HEK293 (cell line): ENCODE data around the gene WDR44.

Source experiments
- CTCF ChIA-PET: fragments of 350-600 bp; formaldehyde crosslinking; extraction: SDS; loops from one replicate; lab custom pipeline; 2021; ENCODE audit warnings: antibody characterized with exemption; lab: Yijun Ruan, JAX
- POLR2A ChIA-PET: fragments of 300-600 bp; formaldehyde crosslinking; extraction: SDS; loops from one replicate; lab custom pipeline; 2020; ENCODE audit warnings: antibody characterized with exemption, inconsistent platforms; lab: Yijun Ruan, JAX
- H3K27ac ChIP-seq: fragments of 200-500 bp; sonication (Bioruptor generic); 2 replicates; pipeline ENCODE4 v1.5.1; 2014; ENCODE audit warnings: low read depth, low read length, control low read depth, inconsistent platforms; ENCODE audit errors: extremely low read depth
- H3K36me3 ChIP-seq, 2 experiments: fragments of 200-500 bp in 1 of 2; sonication (Bioruptor generic) in 1 of 2; 1 replicate in 1 of 2; 2 replicates in 1 of 2; pipeline ENCODE4 v1.5.1; 2014 to 2017; ENCODE audit warnings: inconsistent platforms in 2 of 2, low read length in 2 of 2; ENCODE audit not compliant: control insufficient read depth in 2 of 2, insufficient read depth in 1 of 2
- H3K4me1 ChIP-seq: fragments of 200-500 bp; sonication (Bioruptor generic); 2 replicates; pipeline ENCODE4 v1.5.1; 2014; ENCODE audit warnings: mild to moderate bottlenecking, low read length, inconsistent platforms; ENCODE audit not compliant: control insufficient read depth, insufficient read depth
- H3K4me3 ChIP-seq: 2 replicates; pipeline ENCODE4 v1.5.1; 2011; ENCODE audit warnings: low read depth, mild to moderate bottlenecking, control low read depth, low read length, moderate library complexity
- H3K9me3 ChIP-seq: fragments of 200-500 bp; sonication (Bioruptor generic); 2 replicates; pipeline ENCODE4 v1.5.1; 2014; ENCODE audit warnings: low read depth, low read length, inconsistent platforms; ENCODE audit not compliant: control insufficient read depth, insufficient read depth
- BCL11B ChIP-seq: fragments of 450-650 bp; formaldehyde crosslinking; IDR thresholded peaks from 2 replicates; pipeline ENCODE4 v1.5.1; 2016; ENCODE audit warnings: low read depth, missing biosample characterization, missing genetic modification characterization
- HOXA7 ChIP-seq: sonication (generic); formaldehyde crosslinking; IDR thresholded peaks from 2 replicates; pipeline ENCODE4 v1.8.1; 2022; ENCODE audit warnings: missing genetic modification reagents, borderline replicate concordance
- ZBTB21 ChIP-seq: fragments of 450-650 bp; formaldehyde crosslinking; IDR thresholded peaks from 2 replicates; pipeline ENCODE4 v1.5.1; 2017; ENCODE audit warnings: missing biosample characterization, missing genetic modification characterization
- ZBTB8A ChIP-seq: fragments of 450-650 bp; formaldehyde crosslinking; IDR thresholded peaks from 2 replicates; pipeline ENCODE4 v1.5.1; 2016; ENCODE audit warnings: missing biosample characterization, missing genetic modification characterization
- ZFP41 ChIP-seq: fragments of 450-650 bp; formaldehyde crosslinking; IDR thresholded peaks from 2 replicates; pipeline ENCODE4 v1.5.1; 2016; ENCODE audit warnings: missing biosample characterization, missing genetic modification characterization, borderline replicate concordance
- ZIC2 ChIP-seq: fragments of 450-650 bp; formaldehyde crosslinking; IDR thresholded peaks from 2 replicates; pipeline ENCODE4 v1.5.1; 2016; ENCODE audit warnings: missing biosample characterization, missing genetic modification characterization
- ZNF140 ChIP-seq: fragments of 450-650 bp; formaldehyde crosslinking; IDR thresholded peaks from 2 replicates; pipeline ENCODE4 v1.5.1; 2016; ENCODE audit warnings: missing biosample characterization, missing genetic modification characterization
- ZNF157 ChIP-seq: fragments of 450-650 bp; formaldehyde crosslinking; IDR thresholded peaks from 2 replicates; pipeline ENCODE4 v1.5.1; 2016; ENCODE audit warnings: missing biosample characterization, missing genetic modification characterization
- ZNF19 ChIP-seq: fragments of 450-650 bp; formaldehyde crosslinking; IDR thresholded peaks from 2 replicates; pipeline ENCODE4; 2016; ENCODE audit warnings: missing biosample characterization, missing genetic modification characterization, low read depth
- ZNF2 ChIP-seq: fragments of 450-650 bp; formaldehyde crosslinking; IDR thresholded peaks from 2 replicates; pipeline ENCODE4 v1.5.1; 2016; ENCODE audit warnings: missing biosample characterization, missing genetic modification characterization
- ZNF202 ChIP-seq: fragments of 450-650 bp; formaldehyde crosslinking; IDR thresholded peaks from 2 replicates; pipeline ENCODE4 v1.5.1; 2016; ENCODE audit warnings: missing biosample characterization, missing genetic modification characterization, borderline replicate concordance
- ZNF423 ChIP-seq: fragments of 450-650 bp; formaldehyde crosslinking; IDR thresholded peaks from 2 replicates; pipeline ENCODE4 v1.5.1; 2016; ENCODE audit warnings: missing biosample characterization, missing genetic modification characterization
- ZNF544 ChIP-seq: fragments of 450-650 bp; formaldehyde crosslinking; IDR thresholded peaks from 2 replicates; pipeline ENCODE4 v1.5.0; 2017; ENCODE audit warnings: missing biosample characterization, missing genetic modification characterization
- ZNF645 ChIP-seq: fragments of 450-650 bp; formaldehyde crosslinking; IDR thresholded peaks from 2 replicates; pipeline ENCODE4; 2016; ENCODE audit warnings: missing biosample characterization, missing genetic modification characterization
- ZNF670 ChIP-seq: fragments of 450-650 bp; formaldehyde crosslinking; IDR thresholded peaks from 2 replicates; pipeline ENCODE4 v1.5.1; 2016; ENCODE audit warnings: missing biosample characterization, missing genetic modification characterization, low read depth
- ZNF792 ChIP-seq: fragments of 450-650 bp; formaldehyde crosslinking; IDR thresholded peaks from 2 replicates; pipeline ENCODE4 v1.5.1; 2016; ENCODE audit warnings: missing biosample characterization, missing genetic modification characterization
- TF ChIP-seq, protein P1 (sequence below): fragments of 450-650 bp; formaldehyde crosslinking; IDR thresholded peaks from 2 replicates; pipeline ENCODE4 v1.5.1; 2016; ENCODE audit warnings: missing biosample characterization, missing genetic modification characterization, borderline replicate concordance
- TF ChIP-seq, protein P2 (sequence below): fragments of 450-650 bp; IDR thresholded peaks from 2 replicates; pipeline ENCODE4 v1.5.1; 2018; ENCODE audit warnings: missing biosample characterization, missing genetic modification characterization

The WDR44 gene

DNA sequence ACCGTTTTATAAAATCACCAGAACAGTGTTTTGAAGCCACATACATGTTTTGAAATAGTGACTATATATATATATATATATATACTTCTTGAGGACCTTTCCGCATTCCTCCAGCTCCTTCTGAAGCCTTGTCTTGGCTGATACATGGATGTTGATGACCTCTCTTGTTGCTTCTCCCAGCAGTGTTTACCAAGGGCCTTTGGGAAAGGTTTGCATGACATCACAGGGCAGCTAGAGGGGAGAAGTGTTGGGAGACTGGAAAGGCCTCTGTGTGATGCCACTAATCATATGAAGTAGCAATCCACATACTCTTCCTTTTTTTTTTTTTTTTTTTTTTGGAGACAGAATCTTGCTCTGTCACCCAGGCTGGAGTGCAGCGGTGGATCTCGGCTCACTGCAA, 22.5 kb downstream of the WDR44 start:
- Histone ChIP-seq H3K4me3 (no peak overlapping the region), H3K36me3 (no peaks in the 10 kb centered on the region), H3K9me3 (no peaks in the 10 kb centered on the region; the same call in 1 of the 2 replicates), H3K4me1 (peaks cover 2% of the 10 kb centered on the region; the same call in 1 of the 2 replicates), H3K27ac (no peak overlapping the region)
- ChIA-PET CTCF (no interaction called here), POLR2A (no interaction called here)
- TF ChIP-seq ZBTB21 (tag by site-specific recombination): no peak
- TF ChIP-seq ZNF140: no peak
- no peak for TF ChIP-seq ZNF2
- TF ChIP-seq, protein P1, sequence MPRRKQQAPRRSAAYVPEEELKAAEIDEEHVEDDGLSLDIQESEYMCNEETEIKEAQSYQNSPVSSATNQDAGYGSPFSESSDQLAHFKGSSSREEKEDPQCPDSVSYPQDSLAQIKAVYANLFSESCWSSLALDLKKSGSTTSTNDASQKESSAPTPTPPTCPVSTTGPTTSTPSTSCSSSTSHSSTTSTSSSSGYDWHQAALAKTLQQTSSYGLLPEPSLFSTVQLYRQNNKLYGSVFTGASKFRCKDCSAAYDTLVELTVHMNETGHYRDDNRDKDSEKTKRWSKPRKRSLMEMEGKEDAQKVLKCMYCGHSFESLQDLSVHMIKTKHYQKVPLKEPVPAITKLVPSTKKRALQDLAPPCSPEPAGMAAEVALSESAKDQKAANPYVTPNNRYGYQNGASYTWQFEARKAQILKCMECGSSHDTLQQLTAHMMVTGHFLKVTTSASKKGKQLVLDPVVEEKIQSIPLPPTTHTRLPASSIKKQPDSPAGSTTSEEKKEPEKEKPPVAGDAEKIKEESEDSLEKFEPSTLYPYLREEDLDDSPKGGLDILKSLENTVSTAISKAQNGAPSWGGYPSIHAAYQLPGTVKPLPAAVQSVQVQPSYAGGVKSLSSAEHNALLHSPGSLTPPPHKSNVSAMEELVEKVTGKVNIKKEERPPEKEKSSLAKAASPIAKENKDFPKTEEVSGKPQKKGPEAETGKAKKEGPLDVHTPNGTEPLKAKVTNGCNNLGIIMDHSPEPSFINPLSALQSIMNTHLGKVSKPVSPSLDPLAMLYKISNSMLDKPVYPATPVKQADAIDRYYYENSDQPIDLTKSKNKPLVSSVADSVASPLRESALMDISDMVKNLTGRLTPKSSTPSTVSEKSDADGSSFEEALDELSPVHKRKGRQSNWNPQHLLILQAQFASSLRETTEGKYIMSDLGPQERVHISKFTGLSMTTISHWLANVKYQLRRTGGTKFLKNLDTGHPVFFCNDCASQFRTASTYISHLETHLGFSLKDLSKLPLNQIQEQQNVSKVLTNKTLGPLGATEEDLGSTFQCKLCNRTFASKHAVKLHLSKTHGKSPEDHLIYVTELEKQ (tag by site-specific recombination): no peak
- no peak for TF ChIP-seq ZBTB8A (tag by site-specific recombination)
- no peak for TF ChIP-seq ZFP41
- TF ChIP-seq, protein P2, sequence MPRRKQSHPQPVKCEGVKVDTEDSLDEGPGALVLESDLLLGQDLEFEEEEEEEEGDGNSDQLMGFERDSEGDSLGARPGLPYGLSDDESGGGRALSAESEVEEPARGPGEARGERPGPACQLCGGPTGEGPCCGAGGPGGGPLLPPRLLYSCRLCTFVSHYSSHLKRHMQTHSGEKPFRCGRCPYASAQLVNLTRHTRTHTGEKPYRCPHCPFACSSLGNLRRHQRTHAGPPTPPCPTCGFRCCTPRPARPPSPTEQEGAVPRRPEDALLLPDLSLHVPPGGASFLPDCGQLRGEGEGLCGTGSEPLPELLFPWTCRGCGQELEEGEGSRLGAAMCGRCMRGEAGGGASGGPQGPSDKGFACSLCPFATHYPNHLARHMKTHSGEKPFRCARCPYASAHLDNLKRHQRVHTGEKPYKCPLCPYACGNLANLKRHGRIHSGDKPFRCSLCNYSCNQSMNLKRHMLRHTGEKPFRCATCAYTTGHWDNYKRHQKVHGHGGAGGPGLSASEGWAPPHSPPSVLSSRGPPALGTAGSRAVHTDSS: no peak
- no peak for TF ChIP-seq ZNF157 (tag by site-specific recombination)
- no peak for TF ChIP-seq ZNF19 (tag by site-specific recombination)
- no peak for TF ChIP-seq HOXA7 (CRISPR knock-in tag)
- no peak for TF ChIP-seq ZNF202
- TF ChIP-seq ZNF792 (tag by site-specific recombination): no peak
- TF ChIP-seq, all 188 proteins: peak for 0

DNA sequence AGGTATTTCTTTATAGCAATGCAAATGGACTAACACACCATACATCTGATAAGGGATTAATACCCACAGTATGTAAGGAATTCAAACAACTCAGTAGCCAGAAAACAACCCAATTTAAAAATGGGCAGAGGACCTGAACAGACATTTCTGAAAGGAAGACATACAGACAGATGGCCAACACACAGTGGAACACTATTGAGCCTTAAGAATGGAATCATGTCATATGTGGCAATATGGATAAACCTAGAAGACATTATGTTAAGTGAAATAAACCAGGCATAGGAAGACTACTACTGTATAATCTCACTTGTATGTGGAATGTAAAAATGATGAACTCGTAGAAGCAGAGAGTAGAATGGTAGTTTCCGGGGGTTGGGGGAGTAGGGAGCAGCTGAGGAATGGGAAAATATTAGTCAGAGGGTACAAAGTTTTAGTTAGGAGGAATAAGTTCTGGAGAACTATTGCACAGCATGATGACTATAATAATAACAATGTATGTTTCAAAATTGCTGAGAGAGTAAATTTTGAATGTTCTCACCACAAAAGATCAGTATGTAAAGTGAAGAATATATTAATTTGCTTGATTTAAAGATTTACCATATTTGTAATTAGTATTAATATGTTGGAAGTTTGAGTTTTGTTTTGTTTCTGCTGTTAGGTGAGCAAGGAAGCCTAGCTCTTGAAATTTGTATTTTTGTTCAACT, 25.2 kb downstream of the WDR44 start:
- Histone ChIP-seq H3K9me3 (no peaks in the 10 kb centered on the region; the same call in 1 of the 2 replicates), H3K36me3 (no peaks in the 10 kb centered on the region), H3K4me1 (peaks cover 2% of the 10 kb centered on the region; the same call in 1 of the 2 replicates), H3K4me3 (no peak overlapping the region), H3K27ac (no peak overlapping the region)
- ChIA-PET CTCF (interaction anchor here (0.6 kb wide), 1 partner anchor 1290 kb away, joined by 4 read pairs; no protein-coding TSS in a partner anchor), POLR2A (no interaction called here)
- TF ChIP-seq ZNF645 (tag by site-specific recombination): no peak
- no peak for TF ChIP-seq ZNF423 (tag by site-specific recombination)
- no peak for TF ChIP-seq ZNF670 (tag by site-specific recombination)
- TF ChIP-seq ZNF544: no peak
- TF ChIP-seq BCL11B: no peak
- TF ChIP-seq ZIC2 (tag by site-specific recombination): no peak
